K562 (cell line): Measurements from ENCODE around the gene IMP4. TPM values are rescaled to one million over a fixed set of nuclear protein-coding genes. Genes with fewer than 3 reads are reported as not detected.

Source experiments
- ATAC-seq: fragments of 200-7000 bp; cut with Tn5 transposase; 3 replicates; pipeline ENCODE4 v1.9.1; 2020; ENCODE audit warnings: moderate library complexity
- BruUV-seq: library from RNA; stranded (reverse); fragments of 400-500 nt; replicated peaks from 2 replicates; lab custom pipeline; 2021; lab: Mats Ljungman, UMichigan
- CTCF ChIA-PET: fragments of 300-600 bp; formaldehyde crosslinking; extraction: SDS; loops from one replicate; lab custom pipeline; 2021; ENCODE audit warnings: low intra/inter-chr PET ratio; lab: Yijun Ruan, JAX
- POLR2A ChIA-PET: fragments of 300-600, 350-650 bp; sonication (Branson Sonifier 250); formaldehyde crosslinking; extraction: SDS; loops from one replicate; lab custom pipeline; 2021; ENCODE audit warnings: antibody characterized with exemption, inconsistent platforms; lab: Yijun Ruan, JAX
- DNase-seq, 4 experiments: peaks; one replicate each; pipeline versions ENCODE4 v3.0.0 to v3.0.0-alpha.2; 2011 to 2018; ENCODE audit warnings: low spot score in 3 of 4, mixed read lengths in 3 of 4; ENCODE audit errors: extremely low read depth in 1 of 4
- FAIRE-seq: peaks from 2 replicates; lab custom pipeline; 2011; peaks lifted over from hg19 to GRCh38; lab: Jason Lieb, UNC
- H2AFZ ChIP-seq: 2 replicates; pipeline ENCODE4 v1.6.0; 2011; ENCODE audit warnings: low read depth, low read length, control low read depth, inconsistent platforms
- H3K27ac ChIP-seq: fragments of 200-600 bp; 3 replicates; pipeline ENCODE4 v1.8.0; 2011; ENCODE audit warnings: low read depth, mild to moderate bottlenecking, control low read depth, inconsistent platforms, low read length, moderate library complexity, mixed read lengths; ENCODE audit errors: extremely low read depth
- H3K27me3 ChIP-seq, 2 experiments: fragments of 300-600 bp in 1 of 2; 2 replicates in 1 of 2; 3 replicates in 1 of 2; pipeline versions ENCODE4 v1.6.0 to v1.8.0; 2011; ENCODE audit warnings: inconsistent platforms in 2 of 2, low read length in 2 of 2, mild to moderate bottlenecking in 1 of 2, mixed read lengths in 1 of 2, moderate library complexity in 1 of 2; ENCODE audit not compliant: control insufficient read depth in 2 of 2, insufficient read depth in 2 of 2
- H3K36me3 ChIP-seq: fragments of 300-600 bp; 3 replicates; pipeline ENCODE4 v1.8.0; 2011; ENCODE audit warnings: mild to moderate bottlenecking, low read length, inconsistent platforms; ENCODE audit not compliant: control insufficient read depth, insufficient read depth
- H3K4me1 ChIP-seq, 2 experiments: fragments of 200-600 bp in 1 of 2; replicated peaks in 1 of 2; 2 replicates in 1 of 2; 3 replicates in 1 of 2; pipeline versions ENCODE4 v1.5.1 to v1.8.0; 2011; ENCODE audit warnings: inconsistent platforms in 2 of 2, low read length in 2 of 2, mild to moderate bottlenecking in 1 of 2, mixed read lengths in 1 of 2, moderate library complexity in 1 of 2; ENCODE audit not compliant: control insufficient read depth in 2 of 2, insufficient read depth in 2 of 2
- H3K4me2 ChIP-seq: 2 replicates; pipeline ENCODE4 v1.6.1; 2011; ENCODE audit warnings: low read length, control low read depth, inconsistent platforms, mixed read lengths; ENCODE audit not compliant: insufficient read depth
- H3K4me3 ChIP-seq: fragments of 200-600 bp; sonication (generic), shearing (Covaris generic); 2 replicates; pipeline ENCODE4 v1.5.1; 2016; ENCODE audit warnings: control low read depth, inconsistent platforms
- H3K79me2 ChIP-seq: fragments of 200-600 bp; 3 replicates; pipeline ENCODE4 v1.8.0; 2011; ENCODE audit warnings: low read length, inconsistent platforms; ENCODE audit not compliant: control insufficient read depth, insufficient read depth
- H3K9ac ChIP-seq, 2 experiments: 2 replicates each; pipeline versions ENCODE4 v1.6.0 to v1.6.1; 2011; ENCODE audit warnings: low read depth in 2 of 2, low read length in 2 of 2, control low read depth in 1 of 2, inconsistent platforms in 1 of 2, mild to moderate bottlenecking in 1 of 2, mixed read lengths in 1 of 2; ENCODE audit not compliant: insufficient read depth in 1 of 2
- H3K9me1 ChIP-seq: one replicate; pipeline ENCODE4 v1.6.0; 2011; ENCODE audit warnings: inconsistent platforms, mild to moderate bottlenecking, low read length, moderate library complexity; ENCODE audit not compliant: control insufficient read depth, insufficient read depth
- H3K9me3 ChIP-seq: replicated peaks from 2 replicates; pipeline ENCODE4 v1.5.1; 2011; ENCODE audit warnings: low read depth, low read length, inconsistent platforms; ENCODE audit not compliant: control insufficient read depth, insufficient read depth
- H4K20me1 ChIP-seq: replicated peaks from 2 replicates; pipeline ENCODE4 v1.6.1; 2011; ENCODE audit warnings: low read length, inconsistent platforms, mixed read lengths; ENCODE audit not compliant: control insufficient read depth, insufficient read depth
- BCL6 ChIP-seq: fragments of 250-450 bp; sonication (Bioruptor Pico); IDR thresholded peaks from 2 replicates; pipeline ENCODE4 v1.4.0; 2020
- CREM ChIP-seq: IDR thresholded peaks from 2 replicates; pipeline ENCODE4 v1.6.1; 2014; ENCODE audit warnings: antibody characterized with exemption, low read depth
- HMBOX1 ChIP-seq: sonication (generic); IDR thresholded peaks from 2 replicates; pipeline ENCODE4 v1.6.1; 2016
- NCOA4 ChIP-seq: fragments of 450-650 bp; IDR thresholded peaks from 2 replicates; pipeline ENCODE4 v1.6.1; 2018; ENCODE audit warnings: mild to moderate bottlenecking; ENCODE audit not compliant: partially characterized antibody
- RERE ChIP-seq: sonication (generic); formaldehyde crosslinking; IDR thresholded peaks from 2 replicates; pipeline ENCODE4 v1.8.0; 2023; ENCODE audit warnings: missing genetic modification reagents, mild to moderate bottlenecking, borderline replicate concordance
- SIN3B ChIP-seq: fragments of 450-650 bp; IDR thresholded peaks from 2 replicates; pipeline ENCODE4 v1.6.1; 2017; ENCODE audit warnings: low read depth, mild to moderate bottlenecking, moderate library complexity
- TAF15 ChIP-seq: fragments of 200-400 bp; formaldehyde crosslinking; IDR thresholded peaks from 2 replicates; pipeline ENCODE4 v1.6.1; 2017; ENCODE audit warnings: mild to moderate bottlenecking, low read depth, low read length, moderate library complexity
- WGBS: fragments of 100-300 bp; shearing (Covaris generic); methylation state at CpG from one replicate; pipeline ENCODE4 v1.1.6; 2016; ENCODE audit warnings: low coverage, mixed read lengths; ENCODE audit not compliant: insufficient coverage; ENCODE audit errors: missing lambda C conversion rate; 5-methylcytosine and 5-hydroxymethylcytosine counted together
- in situ Hi-C: fragments of 300-500 bp; cut with MboI; formaldehyde crosslinking; loops from 4 replicates; pipeline ENCODE4 v1.15.0; 2018; ENCODE audit warnings: inconsistent platforms, mixed read lengths
- intact Hi-C: fragments of 100-400 bp; cut with micrococcal nuclease; formaldehyde crosslinking; loops from 2 replicates; pipeline ENCODE4 v1.14.2; 2022
- polyA plus RNA-seq, 8 experiments: library from polyadenylated mRNA; depleted of rRNA in 4 of 8; stranded (reverse) in 5 of 8; unstranded in 3 of 8; fragments of >200 nt; fragmentation: Nextera tagmentation in 2 of 8; fragmentation: Illumina TruSeq in 1 of 8; extraction: Ambion mirVana in 2 of 8; extraction: Trizol in 1 of 8; gene quantifications; 2 replicates each; pipeline versions ENCODE4 v1.2.1 to v1.2.3, GENCODE V29; 2011 to 2014; ENCODE audit warnings: inconsistent platforms in 1 of 8, missing spikeins in 1 of 8
- total RNA-seq, 7 experiments: library from RNA; depleted of rRNA in 6 of 7; stranded (reverse); fragments of >200 nt in 6 of 7; fragmentation: Illumina TruSeq in 2 of 7; extraction: Trizol in 2 of 7; gene quantifications; 2 replicates each; pipeline versions ENCODE4 v1.2.1 to v1.2.3, GENCODE V29; 2011 to 2021; ENCODE audit warnings: low replicate concordance in 1 of 7

The IMP4 gene
- total and polyA plus RNA-seq, 9 of the 15 experiments (the other 6 are each of a cell fraction or from before 2014, with no cell fraction given), result 35.4 to 209 (median 100.0) TPM

DNA sequence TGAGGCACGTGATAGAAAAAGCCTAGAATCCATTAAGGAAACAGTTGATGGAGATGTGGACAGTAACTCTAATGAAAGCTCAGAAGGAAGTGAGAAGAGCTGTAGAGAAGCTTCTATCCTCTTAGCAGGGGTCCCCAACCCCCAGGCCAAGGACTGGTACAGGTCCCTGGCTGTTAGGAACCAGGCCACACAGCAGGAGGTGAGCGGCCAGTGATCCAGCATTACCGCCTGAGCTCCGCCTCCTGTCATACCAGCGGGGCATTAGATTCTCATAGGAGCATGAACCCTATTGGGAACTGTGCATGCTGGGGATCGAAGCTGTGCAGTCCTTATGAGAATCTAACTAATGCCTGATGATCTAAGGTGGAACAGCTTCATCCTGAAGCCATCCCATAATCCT, 8.7 kb upstream of the IMP4 start:
- BruUV-seq, result no TSS peak
- Histone ChIP-seq H3K27ac (no peak overlapping the region), H3K9me3 (no peaks in the 10 kb centered on the region), H3K4me1 (peaks cover 15 to 30% of the 10 kb centered on the region in 2 experiments; a peak in 4 of 5 replicates), H3K4me3 (no peak overlapping the region), H3K9ac (no peak overlapping the region), H3K36me3 (peaks cover 11% of the 10 kb centered on the region), H2AFZ (peak overlapping the region; percentile 88), H4K20me1 (no peaks in the 10 kb centered on the region)
- intact Hi-C loops (no loop called here), in situ Hi-C loops (loop anchor here (25.0 kb wide), 2 partner anchors 903 to 1178 kb away; no protein-coding TSS in a partner anchor)
- POLR2A ChIA-PET, result interaction anchor here (0.9 to 1.5 kb wide), 3 partner anchors 8 to 151 kb away, joined by 3 to 4 read pairs (median 3); partner anchors contain the start of gene IMP4
- ATAC-seq, result no peak
- DNase-seq, result no peak
- FAIRE-seq, result no peak
- 46% methylated on average over 6 of the region's 6 CpGs for WGBS
- TF ChIP-seq CREM (no peak), NCOA4 (no peak), BCL6 (CRISPR knock-in tag) (no peak), SIN3B (no peak), TAF15 (no peak), HMBOX1 (no peak), RERE (no peak)
- TF ChIP-seq, all 486 proteins: peak for 0
- peaks cover 0 to 5% of the 10 kb centered on the region in 2 experiments; a peak in 3 of 5 replicates for H3K27me3 ChIP-seq
- no peak overlapping the region for H3K4me2 ChIP-seq
- H3K9me1 ChIP-seq, result no peaks in the 10 kb centered on the region
- CTCF ChIA-PET, result interaction anchor here (0.7 kb wide), 1 partner anchor 178 kb away, joined by 3 read pairs; no protein-coding TSS in a partner anchor
- peaks cover 3% of the 10 kb centered on the region; the same call in 1 of the 3 replicates for H3K79me2 ChIP-seq
